Endometrial microvascular endothelial cells (primary cell): ENCODE results near the gene KIF16B. TPM values are rescaled to one million over a fixed set of nuclear protein-coding genes. Genes with fewer than 3 reads are reported as not detected.
"Not testable (repeated sequence)": the region's sequence is repeated elsewhere in the genome, so short reads cannot be mapped to it uniquely, and the experiment has no call there.

ENCODE experiments used
- in situ Hi-C: cut with HindIII; loops from 2 replicates; pipeline ENCODE4 v1.10.0; 2017; ENCODE audit warnings: low sequenced_read_pairs, low pct_unique_long_range_greater_than_20kb; ENCODE audit errors: inconsistent ontology term
- total RNA-seq: library from RNA; depleted of rRNA; stranded (reverse); fragments of >200 nt; gene quantifications from one replicate; pipeline ENCODE4 v1.2.3, GENCODE V29; 2015; ENCODE audit errors: inconsistent ontology term

Gene KIF16B
- total RNA-seq, 1 donor from 2014 or later, result 12.1 TPM

- in situ Hi-C loops, result no loop called here
Observed at GRCh38 chr20:16258766-16259165, 314.5 kb downstream of the KIF16B start.

GRCh38 chr20:16257813-16258430 lies 315.3 kb downstream of the KIF16B start:
- in situ Hi-C loops, result no loop called here

GRCh38 chr20:16257021-16257420 lies 316.2 kb downstream of the KIF16B start:
- in situ Hi-C loops, result no loop called here

GRCh38 chr20:16246870-16247269 lies 326.4 kb downstream of the KIF16B start:
- in situ Hi-C loops, result no loop called here

GRCh38 chr20:16246291-16246690 lies 327.0 kb downstream of the KIF16B start:
- in situ Hi-C loops, result no loop called here

- in situ Hi-C loops, result no loop called here
Observed at GRCh38 chr20:16245879-16246278, 327.4 kb downstream of the KIF16B start.

- in situ Hi-C loops, result no loop called here
Observed at GRCh38 chr20:16244892-16245291, 328.4 kb downstream of the KIF16B start.

- in situ Hi-C loops, result no loop called here
Observed at GRCh38 chr20:16243470-16243869, 329.8 kb downstream of the KIF16B start.

GRCh38 chr20:16241911-16242310 lies 331.3 kb downstream of the KIF16B start:
- in situ Hi-C loops, result no loop called here

GRCh38 chr20:16240355-16240754 lies 332.9 kb downstream of the KIF16B start:
- in situ Hi-C loops, result no loop called here

- in situ Hi-C loops, result no loop called here
Observed at GRCh38 chr20:16236589-16237241, 336.5 kb downstream of the KIF16B start.

- in situ Hi-C loops, result no loop called here
Observed at GRCh38 chr20:16230402-16230801, 342.8 kb downstream of the KIF16B start.

- in situ Hi-C loops, result no loop called here
Observed at GRCh38 chr20:16229813-16230212, 343.4 kb downstream of the KIF16B start.

GRCh38 chr20:16228722-16229121 lies 344.5 kb downstream of the KIF16B start:
- in situ Hi-C loops, result no loop called here

- in situ Hi-C loops, result not testable (repeated sequence)
Observed at GRCh38 chr20:16226961-16227360, 346.3 kb downstream of the KIF16B start.

- in situ Hi-C loops, result no loop called here
Observed at GRCh38 chr20:16224836-16225235, 348.4 kb downstream of the KIF16B start.

- in situ Hi-C loops, result no loop called here
Observed at GRCh38 chr20:16222859-16223411, 350.3 kb downstream of the KIF16B start.
